Brain microvascular endothelial cell (primary cell): ENCODE results near the gene PRKCB.

ENCODE experiments used
- DNase-seq: peaks from one replicate; pipeline ENCODE4 v3.0.0-alpha.2; 2020
- H3K27ac ChIP-seq: fragments of 250-450 bp; sonication (Bioruptor Pico); 2 replicates; pipeline ENCODE4 v1.5.1; 2020; ENCODE audit warnings: mild to moderate bottlenecking, moderate library complexity
- H3K27me3 ChIP-seq: fragments of 250-450 bp; sonication (Bioruptor Pico); replicated peaks from 2 replicates; pipeline ENCODE4 v1.5.1; 2020; ENCODE audit warnings: mild to moderate bottlenecking
- H3K36me3 ChIP-seq: fragments of 250-450 bp; sonication (Bioruptor Pico); replicated peaks from 2 replicates; pipeline ENCODE4 v1.5.1; 2020; ENCODE audit warnings: mild to moderate bottlenecking
- H3K4me3 ChIP-seq: 2 replicates; pipeline ENCODE4 v1.5.1; 2011; ENCODE audit warnings: low read depth, mild to moderate bottlenecking, control low read depth, low read length, moderate library complexity
- in situ Hi-C: cut with HindIII; loops from 2 replicates; pipeline ENCODE4 v1.10.0; 2017; ENCODE audit warnings: low sequenced_read_pairs, low pct_ligation_motif_present
- TF ChIP-seq, protein P1 (sequence below): IDR thresholded peaks from 2 replicates; pipeline ENCODE4 v1.5.1; 2011; ENCODE audit warnings: low read depth, mild to moderate bottlenecking, moderate library complexity, low read length, control low read depth, inconsistent platforms; ENCODE audit errors: missing control alignments

The PRKCB gene

DNA sequence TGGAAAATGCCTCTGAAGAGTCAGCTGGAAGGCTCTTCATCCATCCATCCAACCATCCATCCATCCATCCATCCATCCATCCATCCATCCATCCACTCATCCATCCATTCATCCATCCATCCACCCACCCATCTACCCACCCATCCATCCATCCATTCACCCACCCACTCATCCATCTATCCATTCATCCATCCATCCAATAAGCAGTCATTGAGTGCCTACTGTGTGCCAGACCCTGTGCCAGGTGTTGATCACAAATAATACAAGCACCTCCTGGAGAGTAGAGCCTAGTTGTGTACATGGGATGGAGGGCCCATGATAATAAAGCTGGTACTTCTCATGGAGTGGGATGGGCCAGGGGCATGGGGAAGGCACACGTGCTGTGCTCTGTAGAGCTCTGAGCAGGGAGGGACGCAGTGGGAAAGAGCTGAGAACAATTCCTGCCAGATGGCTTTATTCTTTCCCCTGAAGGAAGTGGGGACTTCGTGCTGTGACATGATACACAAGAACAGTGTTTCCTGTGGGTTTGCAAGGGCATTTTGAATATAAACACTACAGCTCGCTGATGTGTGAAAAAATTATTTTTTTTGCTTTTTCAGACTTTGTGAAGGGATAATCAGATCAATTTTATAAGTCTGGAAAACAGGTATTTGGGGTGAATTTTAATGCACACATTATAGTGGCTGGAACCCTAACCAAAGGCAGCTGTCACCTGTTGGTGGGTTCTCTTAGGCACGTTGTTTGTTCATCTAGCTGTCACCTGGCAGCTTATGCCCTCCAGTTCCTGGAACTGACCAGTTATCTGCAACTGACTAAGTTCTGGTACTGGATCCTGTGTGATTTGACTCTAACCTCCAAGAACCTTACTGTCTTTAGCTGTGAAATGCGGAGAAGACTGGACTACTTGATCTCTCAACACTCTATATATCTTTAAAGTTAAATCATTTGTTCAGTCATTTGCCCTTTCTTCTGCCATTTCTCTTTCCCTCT lies 61.3 kb downstream of the PRKCB start:
- in situ Hi-C loops: no loop called here
- no peak for DNase-seq
- no peak overlapping the region for H3K4me3 ChIP-seq
- no peaks in the 10 kb centered on the region for H3K36me3 ChIP-seq
- no peak overlapping the region for H3K27ac ChIP-seq
- H3K27me3 ChIP-seq: no peaks in the 10 kb centered on the region
- TF ChIP-seq, protein P1, sequence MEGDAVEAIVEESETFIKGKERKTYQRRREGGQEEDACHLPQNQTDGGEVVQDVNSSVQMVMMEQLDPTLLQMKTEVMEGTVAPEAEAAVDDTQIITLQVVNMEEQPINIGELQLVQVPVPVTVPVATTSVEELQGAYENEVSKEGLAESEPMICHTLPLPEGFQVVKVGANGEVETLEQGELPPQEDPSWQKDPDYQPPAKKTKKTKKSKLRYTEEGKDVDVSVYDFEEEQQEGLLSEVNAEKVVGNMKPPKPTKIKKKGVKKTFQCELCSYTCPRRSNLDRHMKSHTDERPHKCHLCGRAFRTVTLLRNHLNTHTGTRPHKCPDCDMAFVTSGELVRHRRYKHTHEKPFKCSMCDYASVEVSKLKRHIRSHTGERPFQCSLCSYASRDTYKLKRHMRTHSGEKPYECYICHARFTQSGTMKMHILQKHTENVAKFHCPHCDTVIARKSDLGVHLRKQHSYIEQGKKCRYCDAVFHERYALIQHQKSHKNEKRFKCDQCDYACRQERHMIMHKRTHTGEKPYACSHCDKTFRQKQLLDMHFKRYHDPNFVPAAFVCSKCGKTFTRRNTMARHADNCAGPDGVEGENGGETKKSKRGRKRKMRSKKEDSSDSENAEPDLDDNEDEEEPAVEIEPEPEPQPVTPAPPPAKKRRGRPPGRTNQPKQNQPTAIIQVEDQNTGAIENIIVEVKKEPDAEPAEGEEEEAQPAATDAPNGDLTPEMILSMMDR: no peak

- Histone ChIP-seq H3K36me3 (no peaks in the 10 kb centered on the region), H3K4me3 (no peak overlapping the region), H3K27me3 (no peaks in the 10 kb centered on the region), H3K27ac (no peak overlapping the region)
- TF ChIP-seq, protein P1: no peak
- in situ Hi-C loops: no loop called here
- no peak for DNase-seq
These were observed 63.1 kb downstream of the PRKCB start for GRCh38 chr16:23898682-23899430.

- in situ Hi-C loops: no loop called here
- DNase-seq: no peak
- Histone ChIP-seq H3K27me3 (no peaks in the 10 kb centered on the region), H3K4me3 (no peak overlapping the region), H3K36me3 (no peaks in the 10 kb centered on the region), H3K27ac (no peak overlapping the region)
- TF ChIP-seq, protein P1: no peak
These were observed 64.1 kb downstream of the PRKCB start for GRCh38 chr16:23899869-23900268.

DNA sequence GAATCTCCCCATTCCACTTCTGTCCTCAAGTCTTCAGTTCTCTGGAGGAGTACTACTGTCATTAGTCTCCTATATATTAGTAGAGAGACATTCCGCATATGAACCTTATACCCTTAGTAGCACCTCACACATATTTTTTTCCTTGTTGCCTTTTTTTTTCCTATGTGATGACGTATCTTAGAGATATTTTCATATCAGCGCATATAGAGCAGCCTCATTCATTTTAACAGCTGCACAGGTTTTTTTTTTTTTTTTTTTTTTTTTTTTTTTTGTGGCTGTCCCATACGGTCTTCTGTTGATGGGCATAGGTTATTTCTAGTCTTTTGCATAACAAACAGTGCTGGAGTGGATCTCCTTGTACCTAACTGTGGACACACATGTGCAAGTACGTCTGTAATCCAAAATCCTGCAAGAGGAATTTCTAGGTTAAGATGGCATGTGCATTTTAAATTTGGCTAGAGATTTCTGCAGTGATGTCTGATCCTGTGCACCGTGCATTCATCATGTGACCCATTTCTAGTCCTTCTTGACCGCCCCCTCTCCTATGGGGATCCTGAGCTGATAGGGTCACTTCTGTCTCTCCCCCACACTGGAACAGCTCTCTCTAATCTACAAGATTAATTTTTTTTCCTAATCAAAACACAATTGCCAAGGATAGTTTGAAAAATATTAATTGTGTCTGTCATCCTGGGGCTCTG lies 64.8 kb downstream of the PRKCB start:
- Histone ChIP-seq H3K27me3 (no peaks in the 10 kb centered on the region), H3K4me3 (no peak overlapping the region), H3K36me3 (no peaks in the 10 kb centered on the region), H3K27ac (no peak overlapping the region)
- in situ Hi-C loops: no loop called here
- TF ChIP-seq, protein P1: no peak
- no peak for DNase-seq

DNA sequence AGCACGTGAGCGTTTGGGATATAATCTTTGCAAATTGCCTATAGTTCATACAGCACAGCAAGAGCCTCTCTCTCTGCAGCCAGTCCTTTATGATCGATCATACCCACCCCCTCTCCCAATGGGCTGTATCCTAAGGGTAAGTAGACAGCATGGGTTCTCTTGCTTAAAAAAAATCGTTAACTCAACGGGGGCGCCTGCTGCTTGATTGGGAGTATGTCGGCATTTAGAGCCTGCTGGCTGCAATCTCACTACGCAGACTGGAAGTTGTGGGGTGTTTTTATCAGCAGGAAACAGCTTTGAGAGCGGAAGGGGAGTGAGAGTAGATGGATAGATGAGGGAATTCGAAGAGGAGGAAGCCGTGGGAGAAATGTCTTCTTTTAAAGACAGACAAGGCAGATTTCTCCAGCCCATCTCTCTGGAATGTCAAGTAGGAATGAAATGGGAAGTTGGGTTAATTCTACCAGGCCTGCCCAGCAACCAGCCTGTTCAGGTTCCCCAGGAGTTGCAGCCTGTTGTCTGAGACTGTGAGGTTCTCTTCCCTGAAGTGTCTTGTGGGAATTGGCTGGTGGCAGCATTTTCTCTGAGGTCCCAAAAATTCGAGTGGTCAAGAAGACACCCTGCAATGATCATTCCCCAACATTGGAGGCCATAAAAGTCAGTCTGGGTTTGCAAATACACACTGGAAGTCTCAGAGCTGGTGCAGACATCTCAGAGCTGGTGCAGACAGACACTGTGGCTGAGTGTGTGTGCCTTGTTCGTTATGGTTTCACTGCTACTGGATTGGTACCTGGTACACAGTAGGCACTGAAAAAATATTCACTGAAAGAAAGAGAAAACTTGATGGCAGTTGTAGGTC lies 65.6 kb downstream of the PRKCB start:
- TF ChIP-seq, protein P1: no peak
- H3K36me3 ChIP-seq: no peaks in the 10 kb centered on the region
- in situ Hi-C loops: no loop called here
- H3K4me3 ChIP-seq: no peak overlapping the region
- H3K27ac ChIP-seq: no peak overlapping the region
- H3K27me3 ChIP-seq: no peaks in the 10 kb centered on the region
- DNase-seq: no peak
